MCF 10A (cell line): ENCODE measurements around the gene AKAP12. TPM values are rescaled to one million over a fixed set of nuclear protein-coding genes. Genes with fewer than 3 reads are reported as not detected.

ENCODE experiments used
- BruUV-seq: library from RNA; stranded (reverse); fragments of 400-500 nt; replicated peaks from 2 replicates; lab custom pipeline; 2021; lab: Mats Ljungman, UMichigan
- CTCF ChIA-PET: fragments of 300-600 bp; sonication (Branson Sonifier 250); formaldehyde crosslinking; extraction: SDS; loops from one replicate; lab custom pipeline; 2021; ENCODE audit warnings: antibody characterized with exemption, inconsistent platforms; lab: Yijun Ruan, JAX
- POLR2A ChIA-PET: fragments of 300-600, 350-650 bp; sonication (Branson Sonifier 250); formaldehyde crosslinking; extraction: SDS; loops from one replicate; lab custom pipeline; 2020; ENCODE audit warnings: antibody characterized with exemption, inconsistent platforms; lab: Yijun Ruan, JAX
- DNase-seq: peaks from one replicate; pipeline ENCODE4 v3.0.0-alpha.2; 2018; ENCODE audit not compliant: unreplicated experiment
- H3K27ac Mint-ChIP-seq: one replicate; pipeline ENCODE4 v1.8.0; 2022; ENCODE audit warnings: mild to moderate bottlenecking, low read depth, mixed read lengths; ENCODE audit not compliant: unreplicated experiment
- H3K27me3 Mint-ChIP-seq: one replicate; pipeline ENCODE4 v1.8.0; 2022; ENCODE audit warnings: mixed read lengths; ENCODE audit not compliant: insufficient read depth, unreplicated experiment
- H3K36me3 Mint-ChIP-seq: one replicate; pipeline ENCODE4 v1.8.0; 2022; ENCODE audit warnings: mild to moderate bottlenecking, moderate library complexity, mixed read lengths; ENCODE audit not compliant: insufficient read depth, unreplicated experiment
- H3K4me1 Mint-ChIP-seq: one replicate; pipeline ENCODE4 v1.8.0; 2022; ENCODE audit warnings: mixed read lengths; ENCODE audit not compliant: insufficient read depth, unreplicated experiment
- H3K4me3 Mint-ChIP-seq: one replicate; pipeline ENCODE4 v1.8.0; 2022; ENCODE audit warnings: mild to moderate bottlenecking, moderate library complexity, mixed read lengths; ENCODE audit not compliant: unreplicated experiment
- H3K9me3 Mint-ChIP-seq: one replicate; pipeline ENCODE4 v1.8.0; 2022; ENCODE audit warnings: mixed read lengths; ENCODE audit not compliant: unreplicated experiment
- CTCF ChIP-seq: fragments of 200-600 bp; IDR thresholded peaks from one replicate; pipeline ENCODE4 v1.8.0; 2022; ENCODE audit warnings: antibody characterized with exemption, mild to moderate bottlenecking; ENCODE audit not compliant: unreplicated experiment
- intact Hi-C: fragments of 100-400 bp; cut with micrococcal nuclease; formaldehyde crosslinking; loops from 2 replicates; pipeline ENCODE4 v1.14.1; 2022
- total RNA-seq: library from RNA; stranded (reverse); gene quantifications from 2 replicates; pipeline ENCODE4 v1.2.3, GENCODE V29; 2022

The AKAP12 gene
- total RNA-seq, 1 experiment from 2014 or later, result 0.63 TPM

GRCh38 chr6:151228788-151229400, 10.9 kb upstream of the AKAP12 start:
- peaks cover 14% of the 10 kb centered on the region for H3K27me3 Mint-ChIP-seq
- POLR2A ChIA-PET, result no interaction called here
- intact Hi-C loops, result no loop called here
- no peaks in the 10 kb centered on the region for H3K36me3 Mint-ChIP-seq
- CTCF ChIA-PET, result interaction anchor here (0.6 kb wide), 1 partner anchor 1076 kb away, joined by 3 read pairs; no protein-coding TSS in a partner anchor
- BruUV-seq, result no TSS peak
- no peak overlapping the region for H3K27ac Mint-ChIP-seq
- no peaks in the 10 kb centered on the region for H3K9me3 Mint-ChIP-seq
- no peak for TF ChIP-seq CTCF
- no peak overlapping the region for H3K4me3 Mint-ChIP-seq
- DNase-seq, result no peak
- H3K4me1 Mint-ChIP-seq, result no peaks in the 10 kb centered on the region

DNA sequence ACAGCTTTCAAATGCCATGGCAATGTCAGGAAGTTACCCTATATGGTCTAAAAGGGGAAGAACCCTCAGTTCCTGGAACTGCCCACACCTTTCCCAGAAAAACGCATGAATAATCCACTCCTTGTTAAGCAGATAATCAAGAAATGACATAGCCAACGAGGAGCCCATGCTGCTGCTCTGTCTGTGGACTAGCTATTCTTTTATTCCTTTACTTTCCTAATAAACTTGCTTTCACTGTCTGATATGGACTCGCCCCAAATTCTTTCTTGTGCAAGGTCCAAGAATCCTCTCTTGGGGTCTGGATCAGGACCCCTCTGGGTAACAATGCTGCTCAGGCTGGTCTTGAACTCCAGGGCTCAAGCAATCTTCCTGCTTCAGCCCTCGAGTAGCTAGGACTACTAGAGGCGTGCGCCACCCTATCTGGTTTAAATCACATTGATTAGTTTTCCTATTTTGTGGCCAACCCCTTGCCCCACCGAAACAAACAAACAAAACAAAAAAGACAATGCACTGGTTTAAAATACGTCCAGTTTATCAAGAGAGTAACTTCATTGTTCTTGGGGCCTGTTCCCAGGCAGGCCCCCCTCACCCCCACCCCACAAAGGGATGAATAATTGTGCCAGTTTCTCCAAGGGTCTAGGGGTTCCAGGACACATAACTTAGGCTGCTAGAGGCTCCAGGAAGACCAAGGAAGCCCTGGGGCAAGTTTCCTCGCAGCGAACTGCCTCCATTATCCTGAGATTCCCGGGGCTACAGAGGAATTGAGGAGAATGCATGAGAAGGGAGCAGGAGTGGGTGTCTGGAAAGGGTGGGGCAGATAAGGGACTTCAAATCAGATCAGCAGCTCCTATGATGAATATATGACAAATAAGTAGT, 10.1 kb upstream of the AKAP12 start:
- peaks cover 14% of the 10 kb centered on the region for H3K27me3 Mint-ChIP-seq
- BruUV-seq, result no TSS peak
- TF ChIP-seq CTCF, result no peak
- no peak overlapping the region for H3K4me3 Mint-ChIP-seq
- H3K27ac Mint-ChIP-seq, result no peak overlapping the region
- H3K4me1 Mint-ChIP-seq, result no peaks in the 10 kb centered on the region
- no peaks in the 10 kb centered on the region for H3K36me3 Mint-ChIP-seq
- H3K9me3 Mint-ChIP-seq, result no peaks in the 10 kb centered on the region
- DNase-seq, result no peak
- ChIA-PET POLR2A (no interaction called here), CTCF (interaction anchor here (0.5 to 0.6 kb wide), 2 partner anchors 191 to 1077 kb away, joined by 3 read pairs; no protein-coding TSS in a partner anchor)
- intact Hi-C loops, result no loop called here

- POLR2A ChIA-PET, result no interaction called here
- CTCF ChIA-PET, result no interaction called here
- DNase-seq, result no peak
- H3K4me1 Mint-ChIP-seq, result no peaks in the 10 kb centered on the region
- no peaks in the 10 kb centered on the region for H3K36me3 Mint-ChIP-seq
- no peaks in the 10 kb centered on the region for H3K9me3 Mint-ChIP-seq
- no peak overlapping the region for H3K4me3 Mint-ChIP-seq
- no peak for TF ChIP-seq CTCF
- intact Hi-C loops, result no loop called here
- no peak overlapping the region for H3K27ac Mint-ChIP-seq
- peaks cover 14% of the 10 kb centered on the region for H3K27me3 Mint-ChIP-seq
- BruUV-seq, result no TSS peak
These were observed 9.5 kb upstream of the AKAP12 start for GRCh38 chr6:151230277-151230577.

DNA sequence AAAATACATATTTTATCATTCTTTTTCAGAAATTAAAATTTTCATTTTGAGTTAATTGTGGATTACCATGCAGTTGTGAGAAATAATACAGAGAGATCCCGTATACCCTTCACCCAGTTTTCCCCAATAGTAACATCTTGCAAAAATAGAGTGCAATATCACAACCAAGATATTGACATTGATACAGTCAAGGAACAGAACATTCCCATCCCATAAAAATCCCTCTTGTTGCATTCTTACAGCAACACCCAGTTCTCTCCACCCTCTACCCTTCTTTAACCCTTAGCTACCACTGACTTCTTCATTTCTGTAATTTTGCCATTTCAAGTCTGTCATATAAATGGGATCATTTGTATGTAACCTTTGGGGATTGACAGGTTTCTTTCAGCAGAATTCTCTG, 6.9 kb upstream of the AKAP12 start:
- no peak for TF ChIP-seq CTCF
- Mint-ChIP-seq H3K27ac (no peak overlapping the region), H3K27me3 (peaks cover 32% of the 10 kb centered on the region), H3K4me1 (no peaks in the 10 kb centered on the region), H3K4me3 (no peak overlapping the region), H3K36me3 (no peaks in the 10 kb centered on the region), H3K9me3 (no peaks in the 10 kb centered on the region)
- DNase-seq, result no peak
- intact Hi-C loops, result no loop called here
- ChIA-PET CTCF (no interaction called here), POLR2A (interaction anchor here (0.9 kb wide), 1 partner anchor 42 kb away, joined by 3 read pairs; no protein-coding TSS in a partner anchor)
- no TSS peak for BruUV-seq
